SKM-1 (cell line): ENCODE measurements around the gene EVC2.

Experiments
- DNase-seq: peaks from one replicate; lab custom pipeline; 2025; ENCODE audit not compliant: unreplicated experiment; lab: John Stamatoyannopoulos, UW

The EVC2 gene

GRCh38 chr4:5708449-5709206, at the start of gene EVC2:
Gene EVC2 (minus strand): TSS chr4:5708559. CDS start chr4:5708513, 46 bp downstream.
- no peak for DNase-seq

DNA sequence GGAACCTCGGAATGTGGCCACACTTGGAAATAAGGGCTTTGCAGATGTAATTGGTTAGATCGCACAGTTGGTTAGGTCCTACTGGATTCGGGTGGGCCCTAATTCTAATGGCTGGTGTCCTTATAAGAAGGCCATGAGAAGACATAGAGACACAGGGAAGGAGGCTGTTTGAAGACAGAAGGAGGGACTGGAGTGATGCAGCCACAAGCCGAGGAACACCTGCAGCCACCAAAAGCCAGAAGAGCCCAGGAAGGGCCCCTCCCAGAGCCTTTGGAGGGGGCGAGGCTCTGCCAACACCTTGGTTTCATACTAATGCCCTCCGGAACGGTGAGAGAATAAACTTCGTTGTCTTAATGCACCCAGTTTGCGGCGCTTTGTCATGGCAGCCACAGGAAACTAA, 49.6 kb upstream of the EVC2 start:
- no peak for DNase-seq

- no peak for DNase-seq
Measured at GRCh38 chr4:5757536-5757935, 49.2 kb upstream of the EVC2 start.

DNA sequence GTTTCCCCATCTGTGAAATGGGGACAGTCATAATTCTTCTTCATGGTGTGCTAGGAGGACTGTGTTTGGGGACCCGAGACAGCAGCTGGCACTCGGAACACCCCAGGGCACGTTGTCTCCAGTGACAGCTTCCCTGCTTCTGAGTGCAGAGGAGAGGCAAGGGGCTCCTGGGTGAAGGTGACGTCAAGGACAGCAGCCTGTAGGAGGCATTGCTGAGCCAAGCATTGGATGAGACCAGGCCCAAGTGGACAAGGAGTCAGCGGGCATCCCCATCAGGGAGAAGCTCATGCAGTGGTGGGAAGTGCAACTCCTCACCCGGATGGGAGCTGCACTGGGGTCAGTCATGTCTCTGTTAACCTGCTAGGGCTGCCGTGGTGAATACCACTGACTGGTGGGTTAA, 48.7 kb upstream of the EVC2 start:
- DNase-seq = no peak

- no peak for DNase-seq
Measured at GRCh38 chr4:5756271-5756670, 47.9 kb upstream of the EVC2 start.

GRCh38 chr4:5755679-5756078, 47.3 kb upstream of the EVC2 start:
- DNase-seq = no peak

DNA sequence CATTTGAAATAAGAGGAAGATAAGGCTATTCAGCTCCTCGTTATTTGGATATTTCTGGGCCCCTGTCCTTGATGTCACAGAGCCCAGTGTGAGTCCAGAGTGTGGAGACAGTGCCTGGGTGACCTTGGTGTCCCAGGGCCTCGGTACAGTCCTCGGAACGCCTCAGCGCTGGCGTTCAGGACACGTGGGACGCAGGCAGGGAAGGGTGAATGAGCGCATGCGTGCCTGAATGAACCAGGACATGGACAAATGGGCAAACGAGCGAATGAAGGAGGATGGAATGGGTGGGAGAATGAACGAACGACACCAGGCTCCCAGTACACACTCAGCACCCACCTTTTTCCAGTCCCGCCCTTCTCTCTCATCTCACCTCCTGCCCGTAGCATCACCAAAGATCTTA, 46.8 kb upstream of the EVC2 start:
- no peak for DNase-seq

DNA sequence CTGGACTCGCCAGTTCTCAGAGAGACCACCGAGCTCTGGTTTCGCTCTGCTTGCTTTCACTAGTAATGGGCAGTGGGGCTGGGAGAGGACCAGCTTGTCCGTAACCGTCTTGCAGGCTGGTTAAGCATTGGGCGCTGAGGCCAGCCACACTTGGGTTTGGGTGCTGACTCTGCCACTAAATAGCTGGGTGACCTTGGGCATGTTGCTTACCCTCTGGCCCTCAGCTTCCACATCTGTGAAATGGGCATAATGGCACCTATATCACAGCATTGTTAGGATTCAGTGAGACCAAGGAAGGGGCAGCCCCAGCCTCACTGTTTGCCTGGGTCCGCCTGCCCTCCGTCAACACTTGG, 46.1 kb upstream of the EVC2 start:
- DNase-seq = no peak

GRCh38 chr4:5753766-5754528, 45.6 kb upstream of the EVC2 start:
- DNase-seq = no peak

DNA sequence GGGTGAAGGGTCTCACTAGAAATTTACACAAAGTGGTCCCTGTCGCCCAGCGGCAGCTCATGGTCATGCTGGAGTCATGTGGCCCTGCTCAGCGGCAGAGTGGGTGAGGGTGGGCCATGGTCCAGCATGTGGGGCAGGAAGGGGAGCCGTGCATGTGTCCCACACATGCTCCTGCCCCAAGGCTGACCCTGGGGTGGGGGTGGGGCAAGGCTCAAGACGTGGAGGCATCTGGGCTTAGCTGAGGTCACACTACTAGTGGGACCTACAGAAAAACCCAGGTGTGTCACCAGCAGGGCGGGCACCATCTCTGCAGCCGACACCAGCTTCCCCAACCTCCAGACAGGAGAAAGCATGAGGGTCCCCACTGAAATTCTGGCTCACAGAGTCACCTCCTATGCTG, 45.0 kb upstream of the EVC2 start:
- no peak for DNase-seq

- no peak for DNase-seq
Measured at GRCh38 chr4:5752376-5753184, 44.2 kb upstream of the EVC2 start.

DNA sequence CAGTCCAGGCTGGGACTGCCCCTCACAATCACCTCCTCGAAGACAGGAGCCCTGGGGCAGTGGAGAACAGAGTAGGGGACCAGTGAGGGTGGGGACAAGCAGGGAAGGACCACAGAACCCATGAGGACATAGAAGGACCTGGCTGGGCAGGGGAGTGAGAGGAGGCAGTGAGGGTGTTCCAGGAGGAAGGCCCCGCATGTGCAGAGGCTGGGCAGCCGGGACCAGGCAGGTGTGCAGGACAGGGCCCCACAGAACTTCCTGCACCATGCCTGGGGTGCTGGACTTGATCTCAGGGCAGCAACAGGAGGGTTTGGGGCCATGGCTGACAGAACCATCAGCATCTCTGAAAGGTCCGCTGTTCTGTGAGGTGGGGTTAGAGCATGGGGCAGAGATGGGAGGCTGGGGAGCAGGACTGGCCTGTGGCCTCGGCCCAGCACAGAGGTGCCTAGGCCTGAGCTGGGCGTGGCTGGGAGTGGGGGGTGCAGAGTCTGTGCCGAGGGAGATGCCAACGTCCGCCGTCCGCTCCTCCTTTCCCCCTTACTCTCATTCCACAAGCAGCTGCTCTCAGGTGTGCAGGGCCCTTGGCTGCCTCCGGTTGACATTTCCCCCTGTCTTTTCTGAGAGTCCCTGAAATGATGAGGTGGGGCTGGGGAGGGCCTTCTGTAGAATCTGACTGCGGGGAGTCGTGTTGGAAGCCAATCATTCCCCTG, 43.5 kb upstream of the EVC2 start:
- no peak for DNase-seq

GRCh38 chr4:5750946-5751665, 42.7 kb upstream of the EVC2 start:
- DNase-seq = no peak

- DNase-seq = no peak
Measured at GRCh38 chr4:5750052-5750945, 41.9 kb upstream of the EVC2 start.

GRCh38 chr4:5749568-5749967, 41.2 kb upstream of the EVC2 start:
- no peak for DNase-seq

DNA sequence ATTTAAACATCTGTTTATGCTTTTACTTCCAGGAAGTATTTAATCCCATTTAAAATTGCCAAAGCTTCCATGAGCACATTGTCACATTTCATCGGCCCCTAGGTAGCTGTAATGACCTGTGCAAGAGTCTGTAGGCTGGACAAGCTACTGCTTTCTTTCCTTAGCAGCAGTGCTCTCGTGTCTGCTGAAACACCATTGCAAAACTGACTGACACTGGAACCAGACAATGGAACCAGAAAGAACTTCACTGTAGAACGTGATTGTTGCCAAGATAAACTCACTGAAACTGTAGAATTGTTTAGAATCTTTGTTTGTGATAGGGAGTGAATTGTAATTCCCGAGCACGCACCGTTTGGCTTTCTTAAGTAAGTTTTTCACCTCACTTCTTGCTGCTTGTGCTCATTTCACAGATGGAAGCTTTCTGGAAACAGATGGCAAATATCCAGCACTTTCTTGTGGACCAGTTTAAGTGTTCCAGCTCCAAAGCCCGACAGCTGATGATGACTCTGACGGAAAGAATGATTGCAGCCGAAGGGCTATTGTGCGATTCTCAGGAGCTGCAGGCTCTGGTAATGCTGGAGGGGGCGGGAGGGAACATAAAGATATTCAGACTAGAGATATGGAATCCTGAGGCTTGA, 39.5 kb upstream of the EVC2 start:
- no peak for DNase-seq

DNA sequence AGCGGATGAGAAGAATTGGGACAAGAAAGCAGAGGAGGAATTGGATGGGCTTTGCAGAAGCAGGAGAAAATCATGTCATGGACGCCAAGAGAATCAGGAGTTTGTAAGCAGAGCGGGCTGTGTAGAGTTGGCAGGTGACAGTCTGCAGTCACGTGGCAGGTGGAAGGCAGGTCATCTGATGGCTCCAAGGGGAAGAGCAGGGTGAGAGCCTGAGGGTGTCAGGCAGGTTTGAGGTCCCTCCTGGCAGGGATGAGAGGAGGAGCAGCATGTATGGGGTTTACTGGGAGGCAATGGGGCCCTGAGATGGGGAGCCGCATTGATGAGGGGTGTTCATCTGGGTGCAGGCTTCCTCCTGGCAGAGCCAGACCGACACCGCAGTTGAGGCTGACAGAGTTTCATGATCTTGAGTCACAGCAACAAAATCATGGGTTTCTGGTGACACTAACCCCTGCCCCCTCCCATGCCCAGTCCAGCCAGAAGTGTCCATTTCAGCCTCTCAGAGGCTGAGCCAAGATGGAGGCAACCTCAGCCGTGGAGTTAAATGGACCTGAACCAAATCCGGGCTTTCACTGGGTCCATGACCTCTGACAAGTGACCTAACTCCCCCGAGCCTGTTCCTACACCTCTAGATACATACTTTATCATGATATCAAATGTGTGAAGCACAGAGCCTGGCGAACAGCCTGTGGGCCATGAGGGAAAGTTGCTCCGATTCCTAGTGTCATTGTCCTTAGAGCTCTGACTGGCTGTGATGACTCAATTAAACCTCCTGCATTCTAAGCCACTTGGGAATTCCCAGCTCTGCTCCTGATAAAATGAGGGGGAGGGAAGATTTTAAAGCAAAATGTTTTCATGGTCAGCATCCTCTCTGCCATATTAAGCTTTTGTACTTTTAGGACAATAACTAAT, 38.7 kb upstream of the EVC2 start:
- no peak for DNase-seq

GRCh38 chr4:5746250-5746649, 37.9 kb upstream of the EVC2 start:
- DNase-seq = no peak
